GM18867 (cell line): ENCODE data around the gene TMEM87B.
"Not testable (repeated sequence)": the region's sequence is repeated elsewhere in the genome, so short reads cannot be mapped to it uniquely, and the experiment has no call there.

Experiments used
- ATAC-seq: cut with Tn5 transposase; IDR thresholded peaks from one replicate; pipeline ENCODE4 v1.9.1; 2021; ENCODE audit warnings: mild to moderate bottlenecking, moderate library complexity; ENCODE audit not compliant: unreplicated experiment

The TMEM87B gene

GRCh38 chr2:112113354-112113753, 58.3 kb downstream of the TMEM87B start:
- ATAC-seq: not testable (repeated sequence)

- ATAC-seq: no peak
Observed at GRCh38 chr2:112118148-112118547, 63.1 kb downstream of the TMEM87B start.

- no peak for ATAC-seq
Observed at GRCh38 chr2:112121682-112122254, 66.7 kb downstream of the TMEM87B start.

GRCh38 chr2:112129060-112129459, 74.0 kb downstream of the TMEM87B start:
- no peak for ATAC-seq

- ATAC-seq: no peak
Observed at GRCh38 chr2:112133344-112133743, 78.3 kb downstream of the TMEM87B start.

GRCh38 chr2:112134120-112134519, 79.1 kb downstream of the TMEM87B start:
- no peak for ATAC-seq

GRCh38 chr2:112136096-112136495, 81.0 kb downstream of the TMEM87B start:
- no peak for ATAC-seq

- no peak for ATAC-seq
Observed at GRCh38 chr2:112137516-112138158, 82.6 kb downstream of the TMEM87B start.

GRCh38 chr2:112138159-112139032, 83.3 kb downstream of the TMEM87B start, which contains the start of gene FBLN7:
Gene FBLN7 (plus strand): TSS chr2:112138385. CDS start chr2:112138656, 271 bp downstream.
- no peak for ATAC-seq

GRCh38 chr2:112139033-112139614, 84.1 kb downstream of the TMEM87B start:
- not testable (repeated sequence) for ATAC-seq

- not testable (repeated sequence) for ATAC-seq
Observed at GRCh38 chr2:112139661-112140204, 84.7 kb downstream of the TMEM87B start.

- no peak for ATAC-seq
Observed at GRCh38 chr2:112140205-112140802, 85.2 kb downstream of the TMEM87B start.

GRCh38 chr2:112140899-112141625, 86.0 kb downstream of the TMEM87B start:
- ATAC-seq: no peak

- ATAC-seq: no peak
Observed at GRCh38 chr2:112141626-112142007, 86.5 kb downstream of the TMEM87B start.

GRCh38 chr2:112142525-112143078, 87.5 kb downstream of the TMEM87B start:
- ATAC-seq: no peak

- ATAC-seq: no peak
Observed at GRCh38 chr2:112143150-112143549, 88.1 kb downstream of the TMEM87B start.

GRCh38 chr2:112144966-112145365, 89.9 kb downstream of the TMEM87B start:
- ATAC-seq: no peak

GRCh38 chr2:112147382-112148168, 92.5 kb downstream of the TMEM87B start:
- ATAC-seq: no peak

- ATAC-seq: no peak
Observed at GRCh38 chr2:112148477-112148876, 93.4 kb downstream of the TMEM87B start.
